ENCODE measurements around the gene APOB. TPM values are rescaled to one million over a fixed set of nuclear protein-coding genes. Genes with fewer than 3 reads are reported as not detected.

The APOB gene
- total RNA-seq, 1 donor from 2014 or later = 9.1 TPM

DNA sequence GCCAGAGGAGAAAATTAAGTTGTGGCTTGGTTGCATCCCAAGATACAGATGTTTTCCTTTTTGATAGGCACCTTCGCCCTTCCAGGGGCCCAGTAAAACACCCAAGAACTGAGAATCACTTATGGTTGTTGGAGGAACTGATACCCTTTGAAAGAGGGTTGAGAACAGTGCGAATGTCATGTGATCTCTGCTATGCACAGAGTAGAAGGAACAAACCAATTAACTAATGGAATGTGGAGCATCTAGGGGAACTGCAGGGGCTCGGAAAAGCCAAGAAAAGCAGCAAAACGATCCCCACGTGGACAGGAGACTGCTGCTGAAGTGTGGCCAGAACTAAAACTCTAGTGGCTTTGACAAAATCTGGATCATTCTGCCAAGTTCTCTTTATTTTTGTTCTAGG lies 58.8 kb downstream of the APOB start:
- DNase-seq = no peak
- H3K27me3 ChIP-seq (ENCODE audit: low read depth) = peaks cover 26% of the 10 kb centered on the region
- no peaks in the 10 kb centered on the region for H3K9me3 ChIP-seq (replicated peaks)
- intact Hi-C loops (cut with micrococcal nuclease) = no loop called here
- TF ChIP-seq, protein P1, sequence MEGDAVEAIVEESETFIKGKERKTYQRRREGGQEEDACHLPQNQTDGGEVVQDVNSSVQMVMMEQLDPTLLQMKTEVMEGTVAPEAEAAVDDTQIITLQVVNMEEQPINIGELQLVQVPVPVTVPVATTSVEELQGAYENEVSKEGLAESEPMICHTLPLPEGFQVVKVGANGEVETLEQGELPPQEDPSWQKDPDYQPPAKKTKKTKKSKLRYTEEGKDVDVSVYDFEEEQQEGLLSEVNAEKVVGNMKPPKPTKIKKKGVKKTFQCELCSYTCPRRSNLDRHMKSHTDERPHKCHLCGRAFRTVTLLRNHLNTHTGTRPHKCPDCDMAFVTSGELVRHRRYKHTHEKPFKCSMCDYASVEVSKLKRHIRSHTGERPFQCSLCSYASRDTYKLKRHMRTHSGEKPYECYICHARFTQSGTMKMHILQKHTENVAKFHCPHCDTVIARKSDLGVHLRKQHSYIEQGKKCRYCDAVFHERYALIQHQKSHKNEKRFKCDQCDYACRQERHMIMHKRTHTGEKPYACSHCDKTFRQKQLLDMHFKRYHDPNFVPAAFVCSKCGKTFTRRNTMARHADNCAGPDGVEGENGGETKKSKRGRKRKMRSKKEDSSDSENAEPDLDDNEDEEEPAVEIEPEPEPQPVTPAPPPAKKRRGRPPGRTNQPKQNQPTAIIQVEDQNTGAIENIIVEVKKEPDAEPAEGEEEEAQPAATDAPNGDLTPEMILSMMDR (IDR thresholded peaks at IDR 0.05; ENCODE audit: borderline replicate concordance) = no peak
- no peaks in the 10 kb centered on the region for H3K4me1 ChIP-seq
- no peak overlapping the region for H3K27ac ChIP-seq (replicated peaks)
- no peak overlapping the region for H3K4me3 ChIP-seq
- no peaks in the 10 kb centered on the region for H3K36me3 ChIP-seq

DNA sequence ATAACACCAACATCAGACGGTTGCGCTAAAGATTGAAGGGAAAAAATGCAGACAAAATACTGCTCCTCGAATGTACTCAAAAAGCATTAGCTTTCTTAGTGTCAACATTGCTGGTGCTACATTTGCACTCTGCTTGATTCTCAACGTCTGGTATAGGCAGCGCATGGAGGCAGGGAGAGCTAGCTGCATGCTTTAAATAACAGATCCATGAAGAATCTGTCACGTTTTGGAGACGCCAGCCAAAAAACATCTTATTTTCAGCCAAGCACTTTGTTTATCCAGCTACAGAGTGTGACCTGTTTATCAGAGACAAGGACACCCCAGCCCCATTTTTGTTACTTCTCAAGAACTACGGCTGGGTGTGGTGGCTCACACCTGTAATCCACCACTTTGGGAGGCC lies 59.5 kb downstream of the APOB start:
- H3K9me3 ChIP-seq (replicated peaks) = no peaks in the 10 kb centered on the region
- TF ChIP-seq, protein P1 (IDR thresholded peaks at IDR 0.05; ENCODE audit: borderline replicate concordance) = no peak
- no peaks in the 10 kb centered on the region for H3K4me1 ChIP-seq
- no peaks in the 10 kb centered on the region for H3K36me3 ChIP-seq
- H3K27me3 ChIP-seq (ENCODE audit: low read depth) = peaks cover 19% of the 10 kb centered on the region
- no peak overlapping the region for H3K4me3 ChIP-seq
- DNase-seq = no peak
- intact Hi-C loops (cut with micrococcal nuclease) = no loop called here
- H3K27ac ChIP-seq (replicated peaks) = no peak overlapping the region

DNA sequence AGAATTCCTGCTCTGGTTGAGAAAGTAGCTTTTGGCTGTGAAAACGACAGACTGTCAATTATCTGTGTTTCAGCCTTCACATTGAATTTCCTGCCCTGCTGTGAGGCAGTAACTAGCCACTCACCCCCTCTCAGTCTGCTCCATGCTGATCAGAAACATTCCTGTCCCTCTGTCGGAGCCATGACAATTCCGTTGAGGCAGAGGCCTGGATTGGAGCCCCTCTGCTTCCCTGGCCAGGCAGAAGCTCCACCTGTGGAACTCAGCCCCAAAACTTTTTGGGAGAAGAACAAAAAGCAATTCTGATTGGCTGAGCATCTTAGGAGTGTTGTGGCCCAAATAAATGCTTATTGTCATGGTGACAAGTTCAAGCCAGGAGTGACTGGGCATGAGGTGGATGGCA lies 60.0 kb downstream of the APOB start:
- peaks cover 13% of the 10 kb centered on the region for H3K27me3 ChIP-seq (ENCODE audit: low read depth)
- TF ChIP-seq, protein P1 (IDR thresholded peaks at IDR 0.05; ENCODE audit: borderline replicate concordance) = no peak
- no peaks in the 10 kb centered on the region for H3K4me1 ChIP-seq
- intact Hi-C loops (cut with micrococcal nuclease) = no loop called here
- H3K4me3 ChIP-seq = no peak overlapping the region
- no peaks in the 10 kb centered on the region for H3K36me3 ChIP-seq
- H3K9me3 ChIP-seq (replicated peaks) = no peaks in the 10 kb centered on the region
- no peak overlapping the region for H3K27ac ChIP-seq (replicated peaks)
- DNase-seq = no peak

DNA sequence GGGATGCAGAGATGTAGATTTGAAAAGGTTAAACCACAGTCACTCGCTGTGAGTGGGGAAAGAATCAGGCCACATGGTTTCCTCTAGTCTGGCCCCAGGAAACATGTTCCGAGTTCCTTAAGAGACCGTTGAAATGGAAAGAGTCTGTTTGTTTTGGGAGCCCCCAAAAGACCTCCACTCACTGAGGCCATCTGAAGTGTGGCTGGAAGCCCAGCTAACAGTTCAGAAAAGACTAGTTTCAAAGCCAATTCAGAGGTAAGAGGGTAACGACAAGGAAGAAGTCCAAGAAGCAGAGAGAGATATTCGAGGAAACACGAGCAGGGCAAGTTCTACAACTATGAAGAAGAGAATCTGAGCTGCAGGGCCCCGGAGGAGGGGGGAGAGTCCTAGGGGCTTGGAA lies 61.0 kb downstream of the APOB start:
- no peaks in the 10 kb centered on the region for H3K9me3 ChIP-seq (replicated peaks)
- TF ChIP-seq, protein P1 (IDR thresholded peaks at IDR 0.05; ENCODE audit: borderline replicate concordance) = no peak
- DNase-seq = no peak
- no peaks in the 10 kb centered on the region for H3K4me1 ChIP-seq
- no peak overlapping the region for H3K4me3 ChIP-seq
- intact Hi-C loops (cut with micrococcal nuclease) = no loop called here
- peaks cover 8% of the 10 kb centered on the region for H3K27me3 ChIP-seq (ENCODE audit: low read depth)
- H3K27ac ChIP-seq (replicated peaks) = no peak overlapping the region
- no peaks in the 10 kb centered on the region for H3K36me3 ChIP-seq

DNA sequence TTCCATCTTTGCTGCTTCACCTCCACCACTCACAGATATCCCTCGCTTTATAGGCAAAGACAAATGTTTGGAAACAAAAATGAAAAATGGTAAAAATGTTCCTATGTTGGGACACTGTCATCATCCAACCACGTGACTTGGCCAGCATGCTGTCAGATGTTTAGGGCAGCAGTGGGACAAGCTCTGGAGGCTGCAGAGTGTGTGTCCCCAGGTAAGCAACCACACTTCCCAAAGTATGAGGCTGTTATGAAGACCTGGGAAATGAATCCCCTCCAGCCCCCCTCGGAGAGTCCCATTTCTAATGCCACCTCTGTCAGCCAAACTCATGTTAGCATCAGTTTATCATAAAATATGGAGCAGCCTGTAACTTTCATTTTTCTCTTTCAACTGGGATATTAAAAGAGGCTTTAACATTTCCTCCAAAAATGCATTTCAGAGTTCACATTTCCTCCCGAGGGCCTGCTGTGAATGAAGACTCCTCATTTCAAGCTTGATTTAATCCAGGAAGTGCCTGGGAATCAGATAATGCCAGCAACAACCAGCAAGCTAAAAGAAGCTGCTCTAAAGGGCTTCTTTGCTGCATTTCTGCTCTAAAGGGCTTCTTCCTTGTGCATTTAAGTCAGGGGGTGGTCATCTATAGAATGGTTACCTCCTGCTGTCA lies 66.2 kb downstream of the APOB start:
- peaks cover 8% of the 10 kb centered on the region for H3K27me3 ChIP-seq (ENCODE audit: low read depth)
- no peaks in the 10 kb centered on the region for H3K4me1 ChIP-seq
- TF ChIP-seq, protein P1 (IDR thresholded peaks at IDR 0.05; ENCODE audit: borderline replicate concordance) = no peak
- H3K9me3 ChIP-seq (replicated peaks) = no peaks in the 10 kb centered on the region
- no peaks in the 10 kb centered on the region for H3K36me3 ChIP-seq
- H3K4me3 ChIP-seq = no peak overlapping the region
- intact Hi-C loops (cut with micrococcal nuclease) = no loop called here
- H3K27ac ChIP-seq (replicated peaks) = no peak overlapping the region
- DNase-seq = no peak

Measured in left ventricle myocardium inferior (tissue), 1 donor.